ENCODE measurements around the gene LCE1C. TPM values are rescaled to one million over a fixed set of nuclear protein-coding genes. Genes with fewer than 3 reads are reported as not detected.
A peak's percentile ranks its signal among the peaks of the same experiment; 100 is the strongest.

The LCE1C gene
- total RNA-seq, 1 donor from 2014 or later, result not detected

- DNase-seq (ENCODE audit: low read depth) (no peak), FAIRE-seq (no peak)
- no peaks in the 10 kb centered on the region for H3K36me3 ChIP-seq (ENCODE audit: control insufficient read depth, insufficient read depth, low read length)
- no peak overlapping the region for H3K4me3 ChIP-seq (ENCODE audit: low read depth, low read length)
- no peak for TF ChIP-seq CTCF (IDR thresholded peaks at IDR 0.05; ENCODE audit: insufficient read depth, low read length, severe bottlenecking)
- peaks cover 1% of the 10 kb centered on the region for H3K27me3 ChIP-seq (ENCODE audit: control insufficient read depth, insufficient read depth, low read length)
These were observed 10.8 kb downstream of the LCE1C start for GRCh38 chr1:152795686-152796085.

GRCh38 chr1:152786077-152786476 is 20.4 kb downstream of the LCE1C start, which contains the start of gene LCE1E:
LCE1E (plus strand) TSS chr1:152786257; CDS start chr1:152787300, 1,043 bp downstream.
- peak; percentile 22 for TF ChIP-seq CTCF (IDR thresholded peaks at IDR 0.05; ENCODE audit: insufficient read depth, low read length, severe bottlenecking)
- Histone ChIP-seq H3K36me3 (ENCODE audit: control insufficient read depth, insufficient read depth, low read length) (no peaks in the 10 kb centered on the region), H3K27me3 (ENCODE audit: control insufficient read depth, insufficient read depth, low read length) (peaks cover 5% of the 10 kb centered on the region), H3K4me3 (ENCODE audit: low read depth, low read length) (no peak within 1 kb of the TSS)
- DNase-seq (ENCODE audit: low read depth) (peak; percentile 90), FAIRE-seq (no peak)

- Histone ChIP-seq H3K4me3 (ENCODE audit: low read depth, low read length) (no peak overlapping the region), H3K27me3 (ENCODE audit: control insufficient read depth, insufficient read depth, low read length) (no peaks in the 10 kb centered on the region), H3K36me3 (ENCODE audit: control insufficient read depth, insufficient read depth, low read length) (no peaks in the 10 kb centered on the region)
- FAIRE-seq, result peak; percentile 36
- TF ChIP-seq CTCF (IDR thresholded peaks at IDR 0.05; ENCODE audit: insufficient read depth, low read length, severe bottlenecking), result no peak
- DNase-seq (ENCODE audit: low read depth), result peak; percentile 69
These were observed 23.4 kb downstream of the LCE1C start for GRCh38 chr1:152783095-152783494.

- Histone ChIP-seq H3K4me3 (ENCODE audit: low read depth, low read length) (no peak overlapping the region), H3K27me3 (ENCODE audit: control insufficient read depth, insufficient read depth, low read length) (no peaks in the 10 kb centered on the region), H3K36me3 (ENCODE audit: control insufficient read depth, insufficient read depth, low read length) (no peaks in the 10 kb centered on the region)
- TF ChIP-seq CTCF (IDR thresholded peaks at IDR 0.05; ENCODE audit: insufficient read depth, low read length, severe bottlenecking), result peak; percentile 69
- no peak for DNase-seq (ENCODE audit: low read depth)
- peak; percentile 86 for FAIRE-seq
These were observed 28.8 kb downstream of the LCE1C start for GRCh38 chr1:152777510-152778137.

GRCh38 chr1:152776361-152776760 is 30.1 kb downstream of the LCE1C start:
- no peak for DNase-seq (ENCODE audit: low read depth)
- Histone ChIP-seq H3K4me3 (ENCODE audit: low read depth, low read length) (no peak overlapping the region), H3K27me3 (ENCODE audit: control insufficient read depth, insufficient read depth, low read length) (no peaks in the 10 kb centered on the region), H3K36me3 (ENCODE audit: control insufficient read depth, insufficient read depth, low read length) (no peaks in the 10 kb centered on the region)
- FAIRE-seq, result no peak
- no peak for TF ChIP-seq CTCF (IDR thresholded peaks at IDR 0.05; ENCODE audit: insufficient read depth, low read length, severe bottlenecking)

GRCh38 chr1:152774875-152775274 is 31.6 kb downstream of the LCE1C start, which contains the start of gene LCE1F:
LCE1F (plus strand) TSS chr1:152775140; CDS start chr1:152776372, 1,232 bp downstream.
- FAIRE-seq, result no peak
- Histone ChIP-seq H3K4me3 (ENCODE audit: low read depth, low read length) (no peak within 1 kb of the TSS), H3K27me3 (ENCODE audit: control insufficient read depth, insufficient read depth, low read length) (no peaks in the 10 kb centered on the region), H3K36me3 (ENCODE audit: control insufficient read depth, insufficient read depth, low read length) (no peaks in the 10 kb centered on the region)
- DNase-seq (ENCODE audit: low read depth), result peak; percentile 71
- peak; percentile 47 for TF ChIP-seq CTCF (IDR thresholded peaks at IDR 0.05; ENCODE audit: insufficient read depth, low read length, severe bottlenecking)
